ENCODE results near the gene MRPL28.
"Not testable (repeated sequence)": the region's sequence is repeated elsewhere in the genome, so short reads cannot be mapped to it uniquely, and the experiment has no call there.

Gene MRPL28

DNA sequence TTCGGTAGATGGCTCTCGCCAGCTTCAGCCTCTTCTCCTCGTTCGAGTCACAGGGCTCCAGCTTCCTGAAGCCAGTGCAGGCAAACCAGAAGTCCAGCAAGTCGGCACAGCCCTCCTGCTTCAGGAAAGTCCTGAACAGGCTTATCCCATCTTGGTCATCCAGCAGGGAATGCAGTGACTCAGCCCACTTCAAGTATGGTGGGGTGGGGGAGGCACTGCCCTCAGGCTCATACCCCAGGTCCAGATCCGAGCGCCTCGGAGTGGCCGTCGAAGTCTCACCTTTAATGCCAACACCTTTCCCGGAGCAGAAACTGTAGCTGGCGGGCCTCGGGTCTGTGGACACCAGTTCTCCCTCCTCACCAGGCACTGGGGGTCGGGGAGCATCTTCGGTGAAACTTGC lies 23.8 kb downstream of the MRPL28 start:
- H3K4me3 ChIP-seq (ENCODE audit: low read depth, low read length): no peak overlapping the region
- TF ChIP-seq CTCF (IDR thresholded peaks at IDR 0.05; ENCODE audit: borderline replicate concordance, insufficient read depth, low read depth, low read length): no peak

GRCh38 chr16:345772-346171 lies 24.6 kb downstream of the MRPL28 start:
- TF ChIP-seq CTCF (IDR thresholded peaks at IDR 0.05; ENCODE audit: borderline replicate concordance, insufficient read depth, low read depth, low read length): no peak
- H3K4me3 ChIP-seq (ENCODE audit: low read depth, low read length): no peak overlapping the region

DNA sequence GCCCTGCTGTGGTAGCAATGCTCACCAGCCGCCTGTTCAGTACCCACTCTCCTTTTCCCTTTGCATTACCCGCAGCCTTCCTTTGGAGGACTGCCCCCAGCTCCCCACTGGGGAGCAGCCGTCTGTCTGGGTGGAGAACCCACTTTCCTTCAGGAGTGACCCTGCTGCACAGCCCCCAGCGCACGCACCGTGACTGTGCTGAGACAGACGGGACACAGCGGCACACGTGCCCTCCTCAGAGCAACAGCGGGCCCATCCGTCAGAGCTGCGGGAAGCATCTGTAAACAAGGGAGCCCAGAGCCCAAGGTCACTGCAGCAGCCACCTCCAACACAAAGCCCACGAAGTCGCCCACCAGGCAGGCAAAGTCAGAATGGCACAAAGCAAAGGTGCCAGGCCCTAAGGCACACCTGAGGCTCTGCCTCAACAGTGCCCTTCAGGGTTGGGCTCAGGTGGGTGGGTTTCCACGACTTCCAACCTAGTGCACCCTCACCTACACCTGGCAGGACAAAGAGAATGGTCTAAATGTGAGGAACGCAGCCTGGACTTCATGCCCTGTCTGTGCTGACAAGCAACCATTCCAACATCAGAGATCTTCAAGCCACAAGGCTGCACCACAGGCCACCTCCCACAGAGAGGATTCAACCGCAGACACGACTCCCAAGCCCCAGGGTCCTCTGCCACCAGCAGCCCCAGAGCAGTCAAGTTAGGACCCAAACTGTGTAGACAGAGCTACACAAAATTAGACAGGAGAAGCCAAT lies 27.7 kb downstream of the MRPL28 start:
- H3K4me3 ChIP-seq (ENCODE audit: low read depth, low read length): no peak overlapping the region
- TF ChIP-seq CTCF (IDR thresholded peaks at IDR 0.05; ENCODE audit: borderline replicate concordance, insufficient read depth, low read depth, low read length): no peak

DNA sequence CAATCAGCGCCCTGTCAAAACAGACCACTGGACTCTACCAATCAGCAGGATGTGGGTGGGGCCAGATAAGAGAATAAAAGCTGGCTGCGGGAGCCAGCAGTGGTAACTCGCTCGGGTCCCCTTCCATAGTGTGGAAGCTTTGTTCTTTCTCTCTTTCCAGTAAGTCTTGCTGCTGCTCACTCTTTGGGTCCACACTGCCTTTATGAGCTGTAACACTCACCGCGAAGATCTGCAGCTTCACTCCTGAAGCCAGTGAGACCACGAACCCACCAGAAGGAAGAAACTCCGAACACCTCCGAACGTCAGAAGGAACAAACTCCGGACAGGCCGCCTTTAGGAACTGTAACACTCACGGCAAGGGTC lies 28.4 kb downstream of the MRPL28 start:
- not testable (repeated sequence) for H3K4me3 ChIP-seq (ENCODE audit: low read depth, low read length)

DNA sequence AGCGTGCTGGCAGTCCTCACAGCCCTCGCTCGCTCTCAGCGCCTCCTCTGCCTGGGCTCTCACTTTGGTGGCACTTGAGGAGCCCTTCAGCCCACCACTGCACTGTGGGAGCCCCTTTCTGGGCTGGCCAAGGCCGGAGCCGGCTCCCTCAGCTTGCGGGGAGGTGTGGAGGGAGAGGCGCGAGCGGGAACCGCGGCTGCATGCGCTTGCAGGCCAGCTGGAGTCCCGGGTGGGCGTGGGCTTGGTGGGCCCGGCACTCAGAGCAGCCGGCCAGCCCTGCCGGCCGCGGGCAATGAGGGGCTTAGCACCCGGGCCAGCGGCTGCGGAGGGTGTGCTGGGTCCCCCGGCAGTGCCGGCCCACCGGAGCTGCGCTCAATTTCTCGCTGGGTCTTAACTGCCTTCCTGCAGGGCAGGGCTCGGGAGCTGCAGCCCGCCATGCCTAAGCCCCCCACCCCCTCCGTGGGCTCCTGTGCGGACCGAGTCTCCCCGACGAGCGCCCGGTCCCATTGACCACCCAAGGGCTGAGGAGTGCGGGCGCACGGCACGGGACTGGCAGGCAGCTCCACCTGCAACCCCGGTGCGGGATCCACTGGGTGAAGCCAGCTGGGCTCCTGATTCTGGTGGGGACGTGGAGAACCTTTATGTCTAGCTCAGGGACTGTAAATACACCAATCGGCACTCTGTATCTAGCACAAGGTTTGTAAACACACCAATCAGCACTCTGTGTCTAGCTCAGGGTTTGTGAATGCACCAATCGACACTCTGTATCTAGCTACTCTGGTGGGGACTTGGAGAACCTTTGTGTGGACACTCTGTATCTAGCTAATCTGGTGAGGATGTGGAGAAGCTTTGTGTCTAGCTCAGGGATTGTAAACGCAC lies 29.0 kb downstream of the MRPL28 start:
- H3K4me3 ChIP-seq (ENCODE audit: low read depth, low read length): not testable (repeated sequence)

DNA sequence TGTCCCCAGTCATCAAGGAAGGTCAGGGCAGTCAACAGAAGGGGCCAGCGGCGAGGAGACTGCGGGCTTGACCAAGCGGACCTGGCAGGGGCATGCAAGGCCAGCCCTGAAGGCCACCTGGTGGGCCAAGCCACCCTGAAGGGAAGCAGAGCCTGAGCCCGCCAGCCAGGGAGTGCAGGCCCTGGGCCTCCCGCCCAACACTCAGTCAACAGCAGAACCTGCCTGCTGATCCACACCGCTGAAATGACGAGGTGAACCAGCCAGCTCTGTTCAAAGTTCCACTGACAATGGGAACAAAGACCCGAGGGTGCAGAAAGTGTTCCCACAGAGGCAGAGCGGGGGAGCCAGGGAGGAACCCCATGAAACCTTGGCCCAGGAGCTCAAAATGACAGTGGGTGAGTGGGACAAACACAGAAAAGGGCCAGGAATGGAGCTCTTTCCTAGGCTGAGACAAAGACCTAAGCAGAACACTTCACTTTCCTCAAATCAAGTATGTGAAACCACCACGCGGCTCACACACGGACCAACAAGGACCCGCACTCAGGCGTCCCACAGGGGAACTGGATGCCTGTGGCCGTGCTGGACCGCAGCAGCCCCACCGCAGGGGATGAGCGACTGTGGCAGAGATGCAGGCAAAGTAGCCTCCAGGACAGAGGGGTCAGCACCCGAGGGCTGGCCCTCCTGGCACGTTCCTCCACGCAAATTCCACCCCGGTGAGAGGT lies 29.8 kb downstream of the MRPL28 start:
- no peak for TF ChIP-seq CTCF (IDR thresholded peaks at IDR 0.05; ENCODE audit: borderline replicate concordance, insufficient read depth, low read depth, low read length)
- no peak overlapping the region for H3K4me3 ChIP-seq (ENCODE audit: low read depth, low read length)

- no peak for TF ChIP-seq CTCF (IDR thresholded peaks at IDR 0.05; ENCODE audit: borderline replicate concordance, insufficient read depth, low read depth, low read length)
- no peak overlapping the region for H3K4me3 ChIP-seq (ENCODE audit: low read depth, low read length)
Measured at GRCh38 chr16:339680-340079, 30.7 kb downstream of the MRPL28 start.

Data from GM12875 (cell line).